Mesenchymal stem cell (in vitro differentiated cells and primary cell): ENCODE results near the gene CELF4.
A peak's percentile ranks its signal among the peaks of the same experiment; 100 is the strongest.

Experiments used
- DNase-seq: peaks from one replicate; pipeline ENCODE4 v3.0.0-alpha.2; 2013
- H2AFZ ChIP-seq: one replicate; pipeline ENCODE4 v1.6.1; 2013; ENCODE audit warnings: low read depth, mild to moderate bottlenecking, control low read depth, inconsistent platforms, low read length, moderate library complexity
- H2AK5ac ChIP-seq: 2 replicates; pipeline ENCODE4 v1.6.1; 2013; ENCODE audit warnings: low read length, moderate library complexity, mild to moderate bottlenecking, inconsistent platforms; ENCODE audit not compliant: severe bottlenecking
- H2BK120ac ChIP-seq: one replicate; pipeline ENCODE4 v1.6.1; 2013; ENCODE audit warnings: low read depth, mild to moderate bottlenecking, inconsistent platforms, low read length, moderate library complexity
- H2BK12ac ChIP-seq, 2 experiments: one replicate each; pipeline ENCODE4 v1.6.1; 2013; ENCODE audit warnings: inconsistent platforms in 2 of 2, low read length in 2 of 2, mild to moderate bottlenecking in 2 of 2, moderate library complexity in 2 of 2, control low read depth in 1 of 2
- H2BK15ac ChIP-seq: one replicate; pipeline ENCODE4 v1.6.1; 2013; ENCODE audit warnings: mild to moderate bottlenecking, low read depth, inconsistent platforms; ENCODE audit not compliant: poor library complexity, severe bottlenecking
- H2BK5ac ChIP-seq: 2 replicates; pipeline ENCODE4 v1.6.1; 2013; ENCODE audit warnings: low read depth, mild to moderate bottlenecking, low read length, control low read depth, inconsistent platforms; ENCODE audit not compliant: poor library complexity, severe bottlenecking
- H3K14ac ChIP-seq, 2 experiments: one replicate each; pipeline ENCODE4 v1.6.1; 2013; ENCODE audit warnings: inconsistent platforms in 2 of 2, low read length in 2 of 2, control low read depth in 1 of 2, mild to moderate bottlenecking in 1 of 2, moderate library complexity in 1 of 2
- H3K18ac ChIP-seq, 2 experiments: one replicate each; pipeline ENCODE4 v1.6.1; 2013; ENCODE audit warnings: inconsistent platforms in 2 of 2, low read length in 2 of 2, control low read depth in 1 of 2, low read depth in 1 of 2, mild to moderate bottlenecking in 1 of 2
- H3K23ac ChIP-seq, 2 experiments: one replicate each; pipeline ENCODE4 v1.6.1; 2013; ENCODE audit warnings: inconsistent platforms in 2 of 2, low read length in 2 of 2, mild to moderate bottlenecking in 2 of 2, moderate library complexity in 2 of 2, control low read depth in 1 of 2
- H3K27ac ChIP-seq: 2 replicates; pipeline ENCODE4 v1.5.1; 2013; ENCODE audit warnings: mild to moderate bottlenecking, moderate library complexity, low read length, control low read depth, inconsistent platforms; ENCODE audit not compliant: poor library complexity, severe bottlenecking
- H3K27me3 ChIP-seq, 2 experiments: 2 replicates each; pipeline versions ENCODE4 v1.6.1 to v1.7.0; 2013; ENCODE audit warnings: low read length in 2 of 2, mild to moderate bottlenecking in 2 of 2, moderate library complexity in 2 of 2, control low read depth in 1 of 2, inconsistent platforms in 1 of 2; ENCODE audit not compliant: control insufficient read depth in 1 of 2, insufficient read depth in 1 of 2
- H3K36me3 ChIP-seq, 2 experiments: 2 replicates each; pipeline versions ENCODE4 v1.6.1 to v1.7.0; 2013; ENCODE audit warnings: low read length in 2 of 2, control low read depth in 1 of 2, inconsistent platforms in 1 of 2, low read depth in 1 of 2, mild to moderate bottlenecking in 1 of 2; ENCODE audit not compliant: insufficient read depth in 2 of 2, control insufficient read depth in 1 of 2
- H3K4ac ChIP-seq, 2 experiments: one replicate each; pipeline ENCODE4 v1.6.1; 2013; ENCODE audit warnings: inconsistent platforms in 2 of 2, low read length in 2 of 2, mild to moderate bottlenecking in 2 of 2, moderate library complexity in 2 of 2, control low read depth in 1 of 2, low read depth in 1 of 2
- H3K4me1 ChIP-seq: 2 replicates; pipeline ENCODE4 v1.6.1; 2013; ENCODE audit warnings: low read depth, low read length, control low read depth; ENCODE audit not compliant: control insufficient read depth, insufficient read depth
- H3K4me2 ChIP-seq: 2 replicates; pipeline ENCODE4 v1.6.1; 2013; ENCODE audit warnings: low read length, mild to moderate bottlenecking, inconsistent platforms; ENCODE audit not compliant: poor library complexity, severe bottlenecking
- H3K4me3 ChIP-seq, 2 experiments: 2 replicates each; pipeline versions ENCODE4 v1.5.1 to v1.7.0; 2013; ENCODE audit warnings: low read length in 2 of 2, mild to moderate bottlenecking in 2 of 2, control low read depth in 1 of 2, low read depth in 1 of 2; ENCODE audit not compliant: insufficient read depth in 1 of 2
- H3K79me1 ChIP-seq: replicated peaks from 2 replicates; pipeline ENCODE4 v1.6.1; 2013; ENCODE audit warnings: mild to moderate bottlenecking, control low read depth, low read length, inconsistent platforms; ENCODE audit not compliant: poor library complexity, severe bottlenecking
- H3K9ac ChIP-seq: 2 replicates; pipeline ENCODE4 v1.7.0; 2013; ENCODE audit warnings: mild to moderate bottlenecking, low read length, moderate library complexity
- H3K9me3 ChIP-seq: 2 replicates; pipeline ENCODE4 v1.7.0; 2013; ENCODE audit warnings: mild to moderate bottlenecking, low read length; ENCODE audit not compliant: control insufficient read depth
- H4K8ac ChIP-seq: one replicate; pipeline ENCODE4 v1.6.1; 2013; ENCODE audit warnings: inconsistent platforms, mild to moderate bottlenecking, low read length, moderate library complexity
- H4K91ac ChIP-seq: one replicate; pipeline ENCODE4 v1.6.1; 2013; ENCODE audit warnings: mild to moderate bottlenecking, low read length, inconsistent platforms
- WGBS: methylation state at CpG from one replicate; pipeline ENCODE4 v1.1.7; 2013; ENCODE audit warnings: mixed read lengths; 5-methylcytosine and 5-hydroxymethylcytosine counted together

Gene CELF4

GRCh38 chr18:37525262-37525585 is 40.4 kb downstream of the CELF4 start:
- Histone ChIP-seq H3K27ac (no peak overlapping the region), H2BK12ac (no peak overlapping the region), H4K91ac (no peak overlapping the region), H2BK120ac (no peak overlapping the region), H2AK5ac (no peak overlapping the region), H3K9ac (no peak overlapping the region), H3K4me2 (no peak overlapping the region), H3K14ac (no peak overlapping the region), H3K18ac (no peak overlapping the region), H2BK5ac (no peak overlapping the region), H3K27me3 (peaks cover 68 to 93% of the 10 kb centered on the region in 2 experiments), H3K36me3 (no peaks in the 10 kb centered on the region), H4K8ac (no peak overlapping the region), H3K79me1 (no peaks in the 10 kb centered on the region), H2AFZ (no peak overlapping the region), H3K9me3 (no peaks in the 10 kb centered on the region), H3K23ac (no peak overlapping the region), H3K4me3 (no peak overlapping the region), H3K4me1 (peaks cover 3% of the 10 kb centered on the region), H3K4ac (no peak overlapping the region), H2BK15ac (no peak overlapping the region)
- 61% methylated on average over 8 of the region's 8 CpGs for WGBS
- no peak for DNase-seq

- 8% methylated on average over 59 of the region's 63 CpGs for WGBS
- DNase-seq, result no peak
Observed at GRCh38 chr18:37524498-37525261, 40.9 kb downstream of the CELF4 start.

GRCh38 chr18:37524139-37524497 is 41.5 kb downstream of the CELF4 start:
- no peak overlapping the region for H3K14ac ChIP-seq
- H4K91ac ChIP-seq, result no peak overlapping the region
- H2BK120ac ChIP-seq, result no peak overlapping the region
- H3K27me3 ChIP-seq, result peaks cover 74 to 90% of the 10 kb centered on the region in 2 experiments
- H3K4me3 ChIP-seq, result no peak overlapping the region
- no peak overlapping the region for H2BK12ac ChIP-seq
- H3K36me3 ChIP-seq, result no peaks in the 10 kb centered on the region
- H4K8ac ChIP-seq, result no peak overlapping the region
- H2AK5ac ChIP-seq, result no peak overlapping the region
- H3K23ac ChIP-seq, result no peak overlapping the region
- H3K4ac ChIP-seq, result no peak overlapping the region
- no peak overlapping the region for H2BK5ac ChIP-seq
- H3K79me1 ChIP-seq, result no peaks in the 10 kb centered on the region
- no peak overlapping the region for H3K27ac ChIP-seq
- no peak overlapping the region for H3K9ac ChIP-seq
- no peaks in the 10 kb centered on the region for H3K9me3 ChIP-seq
- DNase-seq, result no peak
- no peak overlapping the region for H2BK15ac ChIP-seq
- peaks cover 3% of the 10 kb centered on the region for H3K4me1 ChIP-seq
- H3K18ac ChIP-seq, result no peak overlapping the region
- H3K4me2 ChIP-seq, result no peak overlapping the region
- 56% methylated on average over 10 of the region's 10 CpGs for WGBS
- no peak overlapping the region for H2AFZ ChIP-seq

More at GRCh38 chr18:37524498-37525261, 40.9 kb downstream of the CELF4 start:
- Histone ChIP-seq H3K18ac (no peak overlapping the region), H3K4me1 (peaks cover 3% of the 10 kb centered on the region), H2AK5ac (no peak overlapping the region), H3K4me2 (peak overlapping the region; percentile 36), H3K9me3 (no peaks in the 10 kb centered on the region), H3K4me3 (no peak overlapping the region), H2AFZ (no peak overlapping the region), H3K36me3 (no peaks in the 10 kb centered on the region), H3K14ac (no peak overlapping the region), H2BK5ac (no peak overlapping the region), H3K4ac (no peak overlapping the region), H2BK120ac (no peak overlapping the region), H4K8ac (no peak overlapping the region), H3K23ac (no peak overlapping the region), H2BK12ac (no peak overlapping the region), H3K27ac (no peak overlapping the region), H4K91ac (no peak overlapping the region), H3K27me3 (peaks cover 73 to 91% of the 10 kb centered on the region in 2 experiments), H3K79me1 (no peaks in the 10 kb centered on the region), H2BK15ac (no peak overlapping the region), H3K9ac (no peak overlapping the region)

DNA sequence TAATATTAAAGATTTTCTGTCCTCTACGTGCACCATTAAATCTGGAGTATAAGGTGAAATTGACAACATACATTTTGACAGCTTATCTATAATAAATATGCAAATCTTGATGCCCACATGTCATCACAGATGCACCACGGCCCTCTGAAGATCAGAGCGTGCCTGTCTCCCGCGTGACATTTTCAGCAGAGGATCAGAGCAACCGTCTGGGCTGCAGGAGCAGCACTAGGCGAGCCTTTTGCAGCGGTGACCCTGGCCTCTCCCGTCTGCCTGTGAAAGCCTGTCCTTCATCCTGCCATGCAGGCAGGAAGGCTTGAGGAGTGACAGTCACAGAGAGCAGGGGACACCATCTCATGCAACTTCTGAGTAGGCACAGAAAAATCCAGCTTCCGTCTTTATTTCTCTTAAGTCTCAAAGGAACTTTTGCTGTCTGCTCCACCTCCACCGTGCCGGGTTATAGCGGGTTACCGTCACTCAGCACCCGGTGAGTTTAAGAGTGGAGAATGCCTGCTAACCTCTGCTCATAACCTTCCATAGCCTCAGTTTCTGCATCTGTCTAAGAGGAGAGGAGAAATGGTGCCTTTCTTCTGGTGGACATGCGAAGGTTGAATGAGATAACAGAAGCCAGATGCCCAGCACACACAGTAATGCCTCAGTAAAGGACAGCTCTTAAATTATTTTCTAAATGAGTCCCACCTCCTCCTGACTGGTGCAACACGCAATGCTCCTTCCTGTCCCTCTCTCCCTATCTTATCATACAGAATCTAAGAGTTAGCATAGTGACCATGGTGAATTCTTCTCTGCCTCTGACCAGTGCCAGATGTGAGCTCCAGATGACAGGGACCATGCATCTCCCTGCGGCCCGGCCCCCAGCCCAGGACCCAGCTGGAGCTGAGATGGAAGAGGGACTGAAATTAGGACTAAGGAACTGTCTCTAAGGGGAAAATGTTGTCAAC is 43.8 kb downstream of the CELF4 start:
- no peak overlapping the region for H3K9ac ChIP-seq
- no peak overlapping the region for H4K91ac ChIP-seq
- H3K79me1 ChIP-seq, result no peaks in the 10 kb centered on the region
- H2AFZ ChIP-seq, result no peak overlapping the region
- WGBS, result 57% methylated on average over 17 of the region's 19 CpGs
- no peak overlapping the region for H2BK15ac ChIP-seq
- H3K36me3 ChIP-seq, result no peaks in the 10 kb centered on the region
- no peak overlapping the region for H3K27ac ChIP-seq
- H3K4ac ChIP-seq, result no peak overlapping the region
- H3K23ac ChIP-seq, result no peak overlapping the region
- no peak overlapping the region for H3K4me3 ChIP-seq
- peaks cover 58 to 84% of the 10 kb centered on the region in 2 experiments for H3K27me3 ChIP-seq
- no peak overlapping the region for H3K4me2 ChIP-seq
- no peak for DNase-seq
- H3K18ac ChIP-seq, result no peak overlapping the region
- H2BK12ac ChIP-seq, result no peak overlapping the region
- no peak overlapping the region for H2BK5ac ChIP-seq
- H4K8ac ChIP-seq, result no peak overlapping the region
- no peaks in the 10 kb centered on the region for H3K9me3 ChIP-seq
- peaks cover 3% of the 10 kb centered on the region for H3K4me1 ChIP-seq
- H3K14ac ChIP-seq, result no peak overlapping the region
- H2BK120ac ChIP-seq, result no peak overlapping the region
- H2AK5ac ChIP-seq, result no peak overlapping the region
